Thyroid gland (tissue), 4 donors: ENCODE data around the gene BLID. TPM values are rescaled to one million over a fixed set of nuclear protein-coding genes. Genes with fewer than 3 reads are reported as not detected.

Source experiments
- DNase-seq, 2 donors: peaks; one replicate each; pipeline ENCODE4 v3.0.0-alpha.2; 2019
- H3K27ac ChIP-seq, 3 donors: fragments of 200-600 bp; sonication (generic); 1 replicate in 2 of 3; 2 replicates in 1 of 3; pipeline ENCODE4 v1.5.1; 2016 to 2019; ENCODE audit warnings: mild to moderate bottlenecking in 1 of 3, moderate library complexity in 1 of 3
- H3K27me3 ChIP-seq: fragments of 200-600 bp; sonication (generic); one replicate; pipeline ENCODE4 v1.5.1; 2019
- H3K36me3 ChIP-seq, 2 donors: fragments of 200-600 bp; sonication (generic); one replicate each; pipeline ENCODE4 v1.5.1; 2016 to 2019
- H3K4me1 ChIP-seq, 2 donors: fragments of 200-600 bp; sonication (generic); one replicate each; pipeline ENCODE4 v1.5.1; 2017 to 2019
- H3K4me3 ChIP-seq, 3 donors: fragments of 200-600 bp; sonication (generic); replicated peaks in 1 of 3; 1 replicate in 2 of 3; 2 replicates in 1 of 3; pipeline ENCODE4 v1.5.1; 2016; ENCODE audit warnings: mild to moderate bottlenecking in 1 of 3
- H3K9me3 ChIP-seq: fragments of 200-600 bp; sonication (generic); one replicate; pipeline ENCODE4 v1.5.1; 2017
- CTCF ChIP-seq, 6 experiments: fragments of 200-600 bp in 3 of 6; fragments of 450-650 bp in 3 of 6; sonication (generic) in 3 of 6; IDR thresholded peaks; one replicate each; pipeline ENCODE4 v1.5.1; 2016 to 2019; ENCODE audit warnings: antibody characterized with exemption in 6 of 6, mild to moderate bottlenecking in 2 of 6, inconsistent platforms in 1 of 6, moderate library complexity in 1 of 6
- POLR2A ChIP-seq, 2 donors: fragments of 450-650 bp; IDR thresholded peaks; one replicate each; pipeline ENCODE4 v1.6.1; 2017; ENCODE audit warnings: antibody characterized with exemption in 2 of 2, mild to moderate bottlenecking in 2 of 2, moderate library complexity in 1 of 2
- WGBS, 2 donors: methylation state at CpG; one replicate each; pipeline ENCODE4 v1.1.5; 2017; 5-methylcytosine and 5-hydroxymethylcytosine counted together
- intact Hi-C: fragments of 100-400 bp; cut with DNase I; formaldehyde crosslinking; loops from one replicate; pipeline ENCODE4 v1.15.1; 2023
- total RNA-seq, 4 donors: library from RNA; depleted of rRNA; stranded (reverse); fragments of >200 nt; gene quantifications; one replicate each; pipeline ENCODE4 v1.2.3, GENCODE V29; 2016

Gene BLID
- total RNA-seq, 4 donors from 2014 or later = 4.8 to 11.5 (median 7.4) TPM

DNA sequence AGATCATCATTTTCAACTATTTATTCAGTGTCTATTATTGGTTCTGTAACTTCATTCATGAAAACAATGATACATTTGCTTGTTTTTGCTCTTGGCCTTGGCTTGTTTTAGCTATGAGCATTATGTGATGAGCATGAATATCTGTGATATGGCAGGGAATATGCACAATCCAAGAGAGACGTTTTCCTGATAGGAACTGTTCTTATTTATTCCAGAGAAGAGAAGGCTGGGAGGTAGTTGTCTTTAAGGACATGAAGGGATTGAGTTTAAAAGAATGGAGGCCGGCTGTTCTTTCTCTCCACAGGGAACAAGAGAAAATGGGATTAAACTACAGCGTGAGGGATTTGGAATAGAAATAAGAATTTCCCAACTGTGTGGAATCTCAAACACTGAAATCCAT, 30.3 kb downstream of the BLID start:
- peaks cover 22 to 25% of the 10 kb centered on the region in 2 donors for H3K4me1 ChIP-seq
- WGBS, 2 donors = 65 to 71% methylated on average over 3 of the region's 3 CpGs
- intact Hi-C loops = loop anchor here (5.0 kb wide), 1 partner anchor 423 kb away; no protein-coding TSS in a partner anchor
- no peaks in the 10 kb centered on the region for H3K9me3 ChIP-seq
- no peak overlapping the region for H3K4me3 ChIP-seq
- no peaks in the 10 kb centered on the region for H3K27me3 ChIP-seq
- no peak for DNase-seq
- TF ChIP-seq POLR2A (IDR thresholded peaks at IDR 0.05) (no peak), CTCF (IDR thresholded peaks at IDR 0.05) (no peak)
- no peak overlapping the region for H3K27ac ChIP-seq
- no peaks in the 10 kb centered on the region for H3K36me3 ChIP-seq

DNA sequence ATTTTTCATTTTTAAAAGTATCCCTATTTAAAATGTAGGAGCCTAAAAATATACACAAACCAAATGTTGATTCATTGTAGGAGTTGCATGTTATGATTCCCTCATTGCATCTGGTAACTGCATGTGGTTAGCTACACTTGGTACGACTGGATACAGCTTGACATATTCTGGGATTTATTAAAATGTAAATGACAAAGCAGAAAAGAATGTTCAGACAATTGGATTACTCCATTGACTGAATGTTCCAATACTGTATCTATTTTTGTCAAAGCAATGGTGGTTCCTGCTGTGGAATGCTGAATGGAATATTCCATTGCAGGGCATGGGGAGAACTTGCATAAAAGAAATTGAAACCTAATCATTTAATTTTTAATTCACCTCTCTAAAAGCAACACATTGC, 30.8 kb downstream of the BLID start:
- Histone ChIP-seq H3K27me3 (no peaks in the 10 kb centered on the region), H3K27ac (no peak overlapping the region)
- 69 to 80% methylated on average over 1 of the region's 1 CpG for WGBS, 2 donors

GRCh38 chr11:122082205-122082604, 33.8 kb downstream of the BLID start:
- Histone ChIP-seq H3K4me1 (no peaks in the 10 kb centered on the region), H3K27me3 (no peaks in the 10 kb centered on the region), H3K4me3 (no peak overlapping the region), H3K36me3 (no peaks in the 10 kb centered on the region), H3K9me3 (no peaks in the 10 kb centered on the region), H3K27ac (no peak overlapping the region)
- DNase-seq = no peak
- TF ChIP-seq POLR2A (IDR thresholded peaks at IDR 0.05) = no peak
- TF ChIP-seq CTCF (IDR thresholded peaks at IDR 0.05) = no peak
- WGBS, 2 donors = 92 to 97% methylated on average over 2 of the region's 2 CpGs
- intact Hi-C loops = no loop called here

More for the DNA sequence above, 30.8 kb downstream of the BLID start:
- peaks cover 18 to 20% of the 10 kb centered on the region in 2 donors for H3K4me1 ChIP-seq
- no peak overlapping the region for H3K4me3 ChIP-seq
- intact Hi-C loops = loop anchor here (5.0 kb wide), 1 partner anchor 423 kb away; no protein-coding TSS in a partner anchor
- no peaks in the 10 kb centered on the region for H3K36me3 ChIP-seq
- TF ChIP-seq CTCF (IDR thresholded peaks at IDR 0.05) = no peak
- no peak for TF ChIP-seq POLR2A (IDR thresholded peaks at IDR 0.05)
- no peaks in the 10 kb centered on the region for H3K9me3 ChIP-seq
- DNase-seq = no peak

DNA sequence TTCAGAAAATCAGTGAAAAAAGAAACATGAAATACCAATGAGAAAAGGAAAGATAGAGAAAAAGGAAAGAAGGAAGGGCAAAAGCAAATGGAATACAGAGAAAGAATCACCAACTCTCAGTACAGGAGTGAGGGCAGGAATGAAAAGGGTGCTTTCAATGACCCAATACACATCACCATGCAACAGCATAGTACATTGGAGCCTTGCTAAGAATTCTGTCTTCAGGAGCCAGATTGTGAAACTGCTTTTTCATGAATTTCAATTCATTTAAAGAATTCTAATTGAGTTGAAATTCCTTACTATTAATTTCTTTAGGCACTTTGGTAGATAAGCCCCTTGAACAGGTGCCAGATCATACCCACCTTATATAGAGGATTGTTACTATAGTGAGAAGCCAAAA, 34.9 kb downstream of the BLID start:
- Histone ChIP-seq H3K4me1 (no peaks in the 10 kb centered on the region), H3K4me3 (no peak overlapping the region), H3K36me3 (no peaks in the 10 kb centered on the region), H3K9me3 (no peaks in the 10 kb centered on the region), H3K27ac (no peak overlapping the region), H3K27me3 (no peaks in the 10 kb centered on the region)
- TF ChIP-seq CTCF (IDR thresholded peaks at IDR 0.05) (no peak), POLR2A (IDR thresholded peaks at IDR 0.05) (no peak)
- no peak for DNase-seq
- intact Hi-C loops = no loop called here

- WGBS, 2 donors = 96 to 97% methylated on average over 1 of the region's 1 CpG
- intact Hi-C loops = no loop called here
- Histone ChIP-seq H3K27me3 (no peaks in the 10 kb centered on the region), H3K36me3 (no peaks in the 10 kb centered on the region), H3K4me3 (no peak overlapping the region), H3K27ac (no peak overlapping the region), H3K9me3 (no peaks in the 10 kb centered on the region), H3K4me1 (no peaks in the 10 kb centered on the region)
- DNase-seq = no peak
- TF ChIP-seq CTCF (IDR thresholded peaks at IDR 0.05) = no peak
- no peak for TF ChIP-seq POLR2A (IDR thresholded peaks at IDR 0.05)
Observed at GRCh38 chr11:122077459-122077858, 38.6 kb downstream of the BLID start.
